SK-N-MC (cell line): ENCODE measurements around the gene TRIM2.

Source experiments
- DNase-seq: peaks from one replicate; pipeline ENCODE4 v3.0.0-alpha.2; 2011; ENCODE audit warnings: low read depth, low spot score
- H3K27ac ChIP-seq: fragments of 200-600 bp; sonication (generic); 2 replicates; pipeline ENCODE4 v1.5.1; 2016; ENCODE audit warnings: mixed run types
- H3K36me3 ChIP-seq: fragments of 200-600 bp; sonication (generic); 2 replicates; pipeline ENCODE4 v1.6.1; 2017; ENCODE audit warnings: antibody characterized with exemption, low read length, mixed read lengths; ENCODE audit not compliant: insufficient read depth
- H3K4me3 ChIP-seq: fragments of 200-600 bp; sonication (generic); 2 replicates; pipeline ENCODE4 v1.5.1; 2016
- H3K9ac ChIP-seq: fragments of 200-600 bp; sonication (generic); 2 replicates; pipeline ENCODE4 v1.8.0; 2017; ENCODE audit warnings: mixed run types, mixed read lengths; ENCODE audit not compliant: insufficient read length
- H3K9me3 ChIP-seq: fragments of 200-600 bp; sonication (generic); 2 replicates; pipeline ENCODE4 v1.6.1; 2017; ENCODE audit warnings: low read depth, mild to moderate bottlenecking, antibody characterized with exemption, low read length, moderate library complexity, mixed read lengths
- EZH2 ChIP-seq: fragments of 200-600 bp; sonication (generic); IDR thresholded peaks from one replicate; pipeline ENCODE4 v1.6.1; 2017; ENCODE audit warnings: antibody characterized with exemption
- FOXP2 ChIP-seq: optimal IDR thresholded peaks from 2 replicates; pipeline ENCODE3; 2011; ENCODE audit warnings: mild to moderate bottlenecking, moderate library complexity; ENCODE audit not compliant: insufficient read depth; ENCODE audit errors: extremely low read length, control extremely low read depth
- POLR2AphosphoS5 ChIP-seq: IDR thresholded peaks from 2 replicates; pipeline ENCODE4 v1.6.1; 2012; ENCODE audit warnings: mild to moderate bottlenecking, low read depth, low read length, borderline replicate concordance

TRIM2 gene

GRCh38 chr4:153349206-153349805, 145.1 kb downstream of the TRIM2 start:
- Histone ChIP-seq H3K36me3 (peaks cover 21% of the 10 kb centered on the region), H3K9me3 (no peaks in the 10 kb centered on the region), H3K27ac (no peak overlapping the region), H3K4me3 (no peak overlapping the region), H3K9ac (no peak overlapping the region)
- DNase-seq, result no peak
- TF ChIP-seq EZH2, result no peak

DNA sequence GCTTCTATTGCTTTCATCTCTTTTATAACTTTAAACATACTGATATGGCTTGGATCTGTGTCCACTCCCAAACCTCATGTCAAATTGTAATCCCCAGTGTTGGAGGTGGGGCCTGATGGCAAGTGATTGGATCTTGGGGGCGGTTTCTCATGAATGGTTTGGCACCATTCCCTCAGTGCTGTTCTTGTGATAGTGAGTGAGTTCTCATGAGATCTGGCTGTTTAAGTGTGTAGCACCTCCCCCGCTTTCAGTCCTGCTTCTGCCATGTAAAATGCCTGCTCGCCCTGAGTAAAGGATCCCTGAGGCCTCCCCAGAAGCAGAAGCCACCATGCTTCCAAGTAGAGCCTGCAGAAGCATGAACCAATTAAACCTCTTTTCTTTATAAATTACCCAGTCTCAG, 157.9 kb downstream of the TRIM2 start:
- peaks cover 50% of the 10 kb centered on the region for H3K36me3 ChIP-seq
- peak overlapping the region; percentile 59 for H3K27ac ChIP-seq

GRCh38 chr4:153364061-153364460, 159.8 kb downstream of the TRIM2 start:
- no peak overlapping the region for H3K4me3 ChIP-seq
- H3K9ac ChIP-seq, result no peak overlapping the region
- peaks cover 60% of the 10 kb centered on the region for H3K36me3 ChIP-seq
- no peak for TF ChIP-seq EZH2
- TF ChIP-seq POLR2AphosphoS5, result no peak
- TF ChIP-seq FOXP2, result no peak
- H3K9me3 ChIP-seq, result no peaks in the 10 kb centered on the region
- no peak for DNase-seq
- no peak overlapping the region for H3K27ac ChIP-seq

More for the DNA sequence above, 157.9 kb downstream of the TRIM2 start:
- Histone ChIP-seq H3K4me3 (no peak overlapping the region), H3K9me3 (no peaks in the 10 kb centered on the region), H3K9ac (no peak overlapping the region)
- DNase-seq, result no peak
- TF ChIP-seq EZH2, result no peak
- TF ChIP-seq FOXP2, result no peak
- no peak for TF ChIP-seq POLR2AphosphoS5

- Histone ChIP-seq H3K27ac (no peak overlapping the region), H3K36me3 (peaks cover 62% of the 10 kb centered on the region), H3K9ac (no peak overlapping the region), H3K4me3 (no peak overlapping the region), H3K9me3 (no peaks in the 10 kb centered on the region)
- TF ChIP-seq POLR2AphosphoS5 (no peak), FOXP2 (no peak), EZH2 (no peak)
- DNase-seq, result no peak
Measured at GRCh38 chr4:153365003-153365402, 160.8 kb downstream of the TRIM2 start.

DNA sequence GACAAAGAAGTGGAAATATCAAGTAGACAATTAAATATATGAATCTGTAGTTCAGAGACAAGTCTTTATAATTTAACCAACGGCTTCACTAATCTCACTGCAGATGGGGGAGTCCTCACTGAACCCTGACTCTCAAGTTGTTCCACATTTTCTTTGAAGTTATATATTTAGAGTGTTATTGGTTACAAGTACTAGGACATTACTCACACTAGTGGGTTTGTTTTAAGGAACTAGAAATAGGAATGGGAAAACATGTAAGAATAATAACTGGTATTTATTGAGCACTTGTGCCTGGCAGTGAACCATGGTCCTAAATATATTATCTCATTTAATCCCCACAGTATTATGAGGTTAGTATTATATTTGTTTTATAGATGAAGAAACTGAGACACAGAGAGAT, 162.2 kb downstream of the TRIM2 start:
- Histone ChIP-seq H3K27ac (no peak overlapping the region), H3K4me3 (no peak overlapping the region), H3K9ac (no peak overlapping the region), H3K9me3 (no peaks in the 10 kb centered on the region), H3K36me3 (peaks cover 69% of the 10 kb centered on the region)
- DNase-seq, result no peak
- TF ChIP-seq FOXP2, result no peak
- TF ChIP-seq POLR2AphosphoS5, result no peak
- no peak for TF ChIP-seq EZH2

GRCh38 chr4:153367092-153367491, 162.8 kb downstream of the TRIM2 start:
- Histone ChIP-seq H3K27ac (no peak overlapping the region), H3K4me3 (no peak overlapping the region), H3K36me3 (peaks cover 75% of the 10 kb centered on the region), H3K9me3 (no peaks in the 10 kb centered on the region), H3K9ac (no peak overlapping the region)
- no peak for TF ChIP-seq EZH2
- TF ChIP-seq POLR2AphosphoS5, result no peak
- TF ChIP-seq FOXP2, result no peak
- DNase-seq, result no peak

GRCh38 chr4:153369021-153369420, 164.8 kb downstream of the TRIM2 start:
- H3K9ac ChIP-seq, result no peak overlapping the region
- H3K4me3 ChIP-seq, result no peak overlapping the region
- peaks cover 5% of the 10 kb centered on the region; the same call in 1 of the 2 replicates for H3K9me3 ChIP-seq
- no peak for DNase-seq
- no peak for TF ChIP-seq FOXP2
- peaks cover 69% of the 10 kb centered on the region for H3K36me3 ChIP-seq
- H3K27ac ChIP-seq, result no peak overlapping the region

- H3K36me3 ChIP-seq, result peaks cover 56% of the 10 kb centered on the region
- H3K9me3 ChIP-seq, result peaks cover 5% of the 10 kb centered on the region; the same call in 1 of the 2 replicates
- TF ChIP-seq POLR2AphosphoS5 (no peak), EZH2 (no peak), FOXP2 (no peak)
- no peak for DNase-seq
- H3K27ac ChIP-seq, result peak overlapping the region; percentile 15; the same call in 1 of the 2 replicates
- H3K9ac ChIP-seq, result no peak overlapping the region
- H3K4me3 ChIP-seq, result no peak overlapping the region
Measured at GRCh38 chr4:153371701-153372234, 167.5 kb downstream of the TRIM2 start.
